Measurements from ENCODE around the gene IL4R. TPM values are rescaled to one million over a fixed set of nuclear protein-coding genes. Genes with fewer than 3 reads are reported as not detected.
"Not testable (repeated sequence)": the region's sequence is repeated elsewhere in the genome, so short reads cannot be mapped to it uniquely, and the experiment has no call there.

IL4R gene
- total RNA-seq, 6 experiments from 2014 or later = 20.0 to 27.0 (median 23.2) TPM

DNA sequence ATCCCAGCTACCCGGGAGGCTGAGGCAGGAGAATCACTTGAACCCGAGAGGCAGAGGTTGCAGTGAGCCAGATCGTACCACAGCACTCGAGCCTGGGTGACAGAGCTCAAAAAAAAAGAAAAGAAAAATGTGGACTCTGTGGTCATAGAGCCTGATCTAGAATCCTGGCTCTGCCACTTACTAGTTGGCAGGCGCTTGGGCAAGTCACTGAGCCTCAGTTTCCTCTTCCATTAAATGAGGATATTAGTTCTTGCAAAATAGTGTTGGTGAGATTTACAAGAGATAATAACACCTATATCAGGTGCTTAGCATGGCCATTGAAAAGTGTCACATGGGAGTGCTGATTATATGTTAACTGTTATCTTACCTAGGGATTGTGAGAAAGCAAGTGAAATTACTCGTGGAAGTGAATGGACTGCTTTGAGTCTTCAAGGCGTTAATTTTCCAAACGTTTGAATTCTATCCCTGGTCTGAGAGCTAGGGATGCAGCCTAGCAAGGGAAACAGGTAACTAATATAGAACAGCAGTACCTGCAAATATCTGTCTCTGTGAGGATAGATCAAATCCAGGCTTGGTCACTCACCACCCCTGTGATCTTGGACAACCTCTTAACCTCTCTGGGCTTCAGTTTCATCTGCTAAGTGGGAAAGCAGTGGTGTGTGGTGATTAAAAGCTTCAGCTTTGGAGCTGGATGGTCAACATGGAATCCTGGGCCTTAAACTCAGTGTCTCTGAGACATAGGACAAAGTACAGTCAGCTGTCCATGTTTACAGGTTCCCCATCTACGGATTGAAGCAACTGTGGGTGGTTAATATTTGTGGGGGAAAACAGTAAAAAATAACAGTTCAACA lies 44.2 kb upstream of the IL4R start:
- no peak for DNase-seq
- TF ChIP-seq CTCF (IDR thresholded peaks at IDR 0.05) = no peak
- H3K4me3 Mint-ChIP-seq = peak overlapping the region; percentile 93
- H3K27me3 Mint-ChIP-seq (ENCODE audit: insufficient read depth) = no peaks in the 10 kb centered on the region
- peaks cover 11% of the 10 kb centered on the region for H3K36me3 Mint-ChIP-seq (ENCODE audit: low read depth)
- H3K27ac Mint-ChIP-seq = peak overlapping the region; percentile 95; the same call in 1 of the 2 replicates
- no peaks in the 10 kb centered on the region; the same call in 1 of the 2 replicates for H3K9me3 Mint-ChIP-seq
- peaks cover 44% of the 10 kb centered on the region for H3K4me1 Mint-ChIP-seq (ENCODE audit: low read depth)

DNA sequence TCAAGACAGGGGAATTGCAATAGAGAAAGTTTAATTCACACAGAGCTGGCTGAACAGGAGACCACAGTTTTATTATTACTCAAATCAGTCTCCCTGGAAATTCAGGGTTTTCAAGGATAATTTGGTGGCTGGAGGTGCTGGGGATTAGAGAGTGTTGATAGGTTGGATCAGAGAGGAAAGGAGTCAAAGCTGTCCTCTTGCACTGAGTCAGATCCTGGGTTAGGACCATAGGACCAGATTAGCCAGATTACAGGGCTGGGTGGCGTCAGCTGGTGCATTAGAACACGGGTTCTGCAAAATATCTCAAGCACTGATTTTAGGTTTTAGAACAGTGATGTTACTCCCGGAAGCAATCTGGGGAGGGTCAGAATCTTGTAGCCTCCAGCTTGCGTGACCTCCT lies 43.4 kb upstream of the IL4R start:
- Mint-ChIP-seq H3K36me3 (ENCODE audit: low read depth) (peaks cover 11% of the 10 kb centered on the region), H3K27ac (no peak overlapping the region)

DNA sequence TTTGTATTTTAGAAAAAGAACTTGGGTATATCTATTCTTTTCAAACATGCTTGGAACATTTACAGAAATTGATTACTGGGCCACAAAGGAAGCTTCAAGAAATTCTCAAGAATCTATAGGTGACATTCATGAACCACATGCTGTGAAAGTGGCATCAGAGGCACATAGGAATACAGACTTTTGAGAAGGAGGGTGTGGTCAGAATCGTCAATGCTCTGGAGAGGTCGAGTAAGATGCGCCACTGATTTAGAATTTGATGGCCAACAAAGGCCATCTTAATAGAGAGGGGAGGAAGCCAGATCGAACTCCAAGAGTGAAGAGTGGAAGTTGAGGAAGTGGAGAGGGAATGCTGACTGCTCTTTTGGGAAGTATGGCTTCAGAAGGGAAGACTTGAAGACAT lies 41.7 kb upstream of the IL4R start:
- Mint-ChIP-seq H3K36me3 (ENCODE audit: low read depth) (peaks cover 11% of the 10 kb centered on the region), H3K9me3 (no peaks in the 10 kb centered on the region; the same call in 1 of the 2 replicates), H3K27ac (peak overlapping the region; percentile 38; the same call in 1 of the 2 replicates), H3K27me3 (ENCODE audit: insufficient read depth) (no peaks in the 10 kb centered on the region), H3K4me1 (ENCODE audit: low read depth) (peaks cover 28% of the 10 kb centered on the region), H3K4me3 (no peak overlapping the region)
- no peak for DNase-seq
- no peak for TF ChIP-seq CTCF (IDR thresholded peaks at IDR 0.05)

More for the DNA sequence above, 43.4 kb upstream of the IL4R start:
- DNase-seq = no peak
- H3K4me1 Mint-ChIP-seq (ENCODE audit: low read depth) = peaks cover 36% of the 10 kb centered on the region
- no peak for TF ChIP-seq CTCF (IDR thresholded peaks at IDR 0.05)
- H3K27me3 Mint-ChIP-seq (ENCODE audit: insufficient read depth) = no peaks in the 10 kb centered on the region
- H3K9me3 Mint-ChIP-seq = no peaks in the 10 kb centered on the region; the same call in 1 of the 2 replicates
- H3K4me3 Mint-ChIP-seq = no peak overlapping the region

- H3K4me3 Mint-ChIP-seq; H3K9me3 Mint-ChIP-seq; H3K27me3 Mint-ChIP-seq (ENCODE audit: insufficient read depth); DNase-seq; H3K27ac Mint-ChIP-seq: not testable (repeated sequence)
- Mint-ChIP-seq H3K4me1 (ENCODE audit: low read depth) (peaks cover 27% of the 10 kb centered on the region), H3K36me3 (ENCODE audit: low read depth) (peaks cover 10% of the 10 kb centered on the region)
Observed at GRCh38 chr16:27272697-27273096, 41.1 kb upstream of the IL4R start.

- Mint-ChIP-seq H3K4me3 (no peak overlapping the region), H3K27ac (peak overlapping the region; percentile 67), H3K27me3 (ENCODE audit: insufficient read depth) (no peaks in the 10 kb centered on the region), H3K4me1 (ENCODE audit: low read depth) (peaks cover 24% of the 10 kb centered on the region), H3K9me3 (no peaks in the 10 kb centered on the region), H3K36me3 (ENCODE audit: low read depth) (peaks cover 7% of the 10 kb centered on the region)
- DNase-seq = no peak
- TF ChIP-seq CTCF (IDR thresholded peaks at IDR 0.05) = no peak
Observed at GRCh38 chr16:27273330-27273669, 40.5 kb upstream of the IL4R start.

DNA sequence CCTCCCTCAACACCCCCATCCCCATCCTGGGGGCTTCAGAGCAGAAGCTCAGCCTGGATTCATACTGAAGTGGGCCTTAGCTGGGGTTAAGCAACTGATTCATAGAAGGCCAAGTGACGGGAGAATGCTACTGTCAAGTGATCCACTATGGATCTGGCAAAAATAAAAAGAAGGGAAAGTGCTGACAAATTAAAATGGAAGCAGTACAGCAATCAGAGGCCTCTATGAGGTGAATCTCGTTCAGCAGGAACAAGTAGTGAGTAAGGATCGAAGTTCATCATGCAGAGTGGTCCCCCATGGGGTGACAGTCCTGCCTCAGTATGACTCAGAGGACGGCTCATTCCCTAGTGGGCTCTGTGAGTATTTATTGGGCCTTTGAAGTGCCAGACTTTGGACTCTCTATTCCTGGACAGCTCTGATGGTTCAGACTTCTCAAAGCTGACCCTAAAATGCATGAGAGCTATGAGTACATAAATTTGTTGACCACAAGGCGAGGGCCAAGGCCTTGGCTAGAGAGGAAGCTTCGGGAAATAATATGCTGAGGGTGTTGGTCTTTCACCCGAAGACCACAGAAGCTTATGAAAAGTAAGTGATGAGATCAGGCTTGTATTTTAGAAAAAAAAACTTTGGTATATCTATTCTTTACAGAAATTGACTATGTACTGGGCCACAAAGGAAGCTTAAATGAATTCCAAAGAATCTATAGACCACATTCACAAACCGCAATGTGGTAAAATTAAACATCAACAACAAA lies 39.9 kb upstream of the IL4R start:
- peak; percentile 47 for DNase-seq
- Mint-ChIP-seq H3K27ac (peak overlapping the region; percentile 67), H3K4me3 (no peak overlapping the region), H3K36me3 (ENCODE audit: low read depth) (peaks cover 7% of the 10 kb centered on the region), H3K4me1 (ENCODE audit: low read depth) (peaks cover 24% of the 10 kb centered on the region), H3K9me3 (no peaks in the 10 kb centered on the region), H3K27me3 (ENCODE audit: insufficient read depth) (no peaks in the 10 kb centered on the region)
- peak; percentile 39; the same call in 1 of the 2 replicates for TF ChIP-seq CTCF (IDR thresholded peaks at IDR 0.05)

GRCh38 chr16:27274424-27274874 lies 39.3 kb upstream of the IL4R start:
- Mint-ChIP-seq H3K4me1 (ENCODE audit: low read depth) (peaks cover 24% of the 10 kb centered on the region), H3K27ac (peak overlapping the region; percentile 67)
- H3K27me3 Mint-ChIP-seq (ENCODE audit: insufficient read depth); H3K9me3 Mint-ChIP-seq; H3K36me3 Mint-ChIP-seq (ENCODE audit: low read depth); DNase-seq; H3K4me3 Mint-ChIP-seq: not testable (repeated sequence)

Measured in HFFc6 (cell line).